Stimulated activated CD8-positive, alpha-beta memory T cell treated with anti-CD3 and anti-CD28 coated beads, Interleukin-4, amount 100 ng/mL, for 48 hours (primary cell): ENCODE results near the gene ANO6.

Experiments used
- DNase-seq: peaks from one replicate; pipeline ENCODE4 v3.0.0-alpha.2; 2020

Gene ANO6

GRCh38 chr12:45475594-45475993, 259.7 kb downstream of the ANO6 start:
- DNase-seq: no peak

DNA sequence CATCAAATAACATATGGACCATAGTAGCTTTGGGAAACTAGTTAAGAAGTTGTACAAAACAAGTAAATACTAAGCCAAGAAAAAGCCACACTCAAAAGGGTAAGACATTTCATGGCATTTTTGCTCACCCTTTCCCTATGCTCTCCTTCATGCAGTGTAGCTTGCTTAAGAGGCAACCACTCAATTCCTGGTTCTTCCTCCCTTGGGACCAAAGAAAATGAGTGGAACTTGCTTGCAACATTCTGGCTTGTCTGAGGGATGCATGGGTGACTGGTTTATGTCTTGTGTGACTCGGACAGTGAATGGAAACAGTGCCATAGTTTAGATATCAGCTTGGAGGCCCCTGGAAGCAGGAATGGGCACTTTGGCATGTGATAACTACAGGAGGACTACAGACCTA, 261.6 kb downstream of the ANO6 start:
- no peak for DNase-seq

- no peak for DNase-seq
These were observed 263.0 kb downstream of the ANO6 start for GRCh38 chr12:45478931-45479330.

GRCh38 chr12:45481746-45482145, 265.9 kb downstream of the ANO6 start:
- DNase-seq: no peak

DNA sequence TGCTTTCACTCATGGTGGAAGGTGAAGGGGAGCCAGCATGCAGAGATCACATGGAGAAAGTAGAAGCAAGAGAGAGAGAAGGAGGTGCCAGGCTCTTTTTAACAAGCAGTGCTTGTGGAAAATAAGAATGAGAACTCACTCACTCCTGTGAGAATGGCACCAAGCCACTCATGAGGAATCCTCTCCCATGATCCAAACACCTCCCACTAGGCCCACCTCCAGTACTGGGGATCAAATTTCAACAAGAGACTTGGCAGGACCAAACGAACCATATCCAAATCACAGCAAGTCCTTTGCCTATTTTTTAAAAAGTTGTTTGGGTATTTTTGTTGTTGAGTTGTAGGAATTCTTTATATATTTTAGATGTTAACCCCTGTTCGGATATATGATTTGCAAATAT, 267.7 kb downstream of the ANO6 start:
- no peak for DNase-seq
